ENCODE results near the gene PCOLCE2.

Gene PCOLCE2

DNA sequence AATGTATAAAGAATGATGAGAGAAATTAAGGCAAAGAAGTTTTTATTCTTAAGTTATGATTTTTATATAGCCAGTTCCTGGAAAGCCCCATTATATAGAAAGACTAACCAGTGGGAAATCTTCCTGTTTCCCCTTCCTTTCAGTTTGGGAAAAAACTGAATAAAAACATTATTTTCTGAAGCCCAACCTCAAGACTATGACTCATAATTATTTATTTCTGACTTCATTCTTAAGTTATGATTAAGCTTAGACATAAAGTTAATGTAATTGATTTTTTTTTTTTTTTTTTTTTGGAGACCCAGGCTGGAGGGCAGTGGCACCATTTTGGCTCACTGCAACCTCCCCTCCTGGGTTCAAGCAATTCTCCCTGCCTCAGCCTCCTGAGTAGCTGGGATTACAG is 109.3 kb downstream of the PCOLCE2 start:
- no peak overlapping the region for H3K4me3 Mint-ChIP-seq
- H3K27ac Mint-ChIP-seq, result no peak overlapping the region
- no peaks in the 10 kb centered on the region for H3K27me3 Mint-ChIP-seq (ENCODE audit: low read depth)
- H3K4me1 Mint-ChIP-seq (ENCODE audit: low read depth), result no peaks in the 10 kb centered on the region
- no peaks in the 10 kb centered on the region for H3K9me3 Mint-ChIP-seq
- no peaks in the 10 kb centered on the region for H3K36me3 Mint-ChIP-seq (ENCODE audit: low read depth)

DNA sequence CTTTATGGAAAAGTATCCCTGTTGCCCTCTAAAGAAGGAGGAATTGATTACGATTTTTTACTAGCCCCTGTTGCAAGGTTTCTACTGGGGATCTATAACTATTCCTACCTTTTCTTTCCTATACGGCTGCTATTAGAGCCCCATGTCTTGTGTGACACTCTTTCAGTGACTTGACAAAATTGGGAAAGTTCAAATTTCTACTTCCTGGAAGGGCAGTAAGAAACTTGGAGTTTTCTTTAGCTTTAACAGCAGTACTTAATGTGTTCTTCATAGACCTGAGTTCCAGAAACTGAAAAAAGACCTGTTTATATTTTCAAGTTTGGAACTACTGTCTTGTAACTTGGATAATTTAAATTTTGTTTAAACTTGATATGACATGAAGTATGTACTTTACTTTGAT is 110.3 kb downstream of the PCOLCE2 start:
- H3K4me1 Mint-ChIP-seq (ENCODE audit: low read depth), result no peaks in the 10 kb centered on the region
- H3K27me3 Mint-ChIP-seq (ENCODE audit: low read depth), result no peaks in the 10 kb centered on the region
- H3K36me3 Mint-ChIP-seq (ENCODE audit: low read depth), result no peaks in the 10 kb centered on the region
- H3K4me3 Mint-ChIP-seq, result no peak overlapping the region
- no peaks in the 10 kb centered on the region for H3K9me3 Mint-ChIP-seq
- H3K27ac Mint-ChIP-seq, result no peak overlapping the region

DNA sequence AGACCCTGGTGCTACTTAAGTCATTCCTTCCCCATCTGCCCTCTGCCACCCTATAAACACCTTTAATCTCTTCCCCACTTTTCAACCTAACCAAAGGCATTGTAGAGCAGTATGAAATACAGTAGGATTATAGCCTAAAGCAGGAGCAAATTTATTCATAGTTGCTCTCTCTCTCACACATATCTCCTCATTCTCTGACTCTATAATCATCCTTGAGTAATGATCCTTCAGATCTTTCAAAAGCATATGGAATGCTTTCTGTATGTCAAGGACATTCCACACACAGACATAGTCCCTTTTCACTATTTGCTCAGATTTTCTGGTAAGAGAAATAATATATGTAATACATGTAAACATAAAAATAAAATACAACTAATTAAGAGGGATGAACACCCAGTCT is 111.0 kb downstream of the PCOLCE2 start:
- no peaks in the 10 kb centered on the region for H3K27me3 Mint-ChIP-seq (ENCODE audit: low read depth)
- no peaks in the 10 kb centered on the region for H3K9me3 Mint-ChIP-seq
- H3K36me3 Mint-ChIP-seq (ENCODE audit: low read depth), result no peaks in the 10 kb centered on the region

GRCh38 chr3:142768338-142768737 is 120.5 kb downstream of the PCOLCE2 start:
- Mint-ChIP-seq H3K36me3 (ENCODE audit: low read depth) (peaks cover 2% of the 10 kb centered on the region), H3K4me1 (ENCODE audit: low read depth) (no peaks in the 10 kb centered on the region), H3K4me3 (no peak overlapping the region), H3K27me3 (ENCODE audit: low read depth) (no peaks in the 10 kb centered on the region), H3K9me3 (peaks cover 6% of the 10 kb centered on the region), H3K27ac (no peak overlapping the region)

More for the DNA sequence above, 111.0 kb downstream of the PCOLCE2 start:
- H3K4me1 Mint-ChIP-seq (ENCODE audit: low read depth), result no peaks in the 10 kb centered on the region
- no peak overlapping the region for H3K27ac Mint-ChIP-seq
- no peak overlapping the region for H3K4me3 Mint-ChIP-seq

Data from T-helper 1 cell treated with Interleukin-12 subunit alpha and Interleukin-12 subunit beta and Interleukin-4 antibody, amounts not matched to agents 30 μg/mL and 1 μg/mL, for 36 hours (primary cell).